ENCODE data around the gene GCK.

Gene GCK

DNA sequence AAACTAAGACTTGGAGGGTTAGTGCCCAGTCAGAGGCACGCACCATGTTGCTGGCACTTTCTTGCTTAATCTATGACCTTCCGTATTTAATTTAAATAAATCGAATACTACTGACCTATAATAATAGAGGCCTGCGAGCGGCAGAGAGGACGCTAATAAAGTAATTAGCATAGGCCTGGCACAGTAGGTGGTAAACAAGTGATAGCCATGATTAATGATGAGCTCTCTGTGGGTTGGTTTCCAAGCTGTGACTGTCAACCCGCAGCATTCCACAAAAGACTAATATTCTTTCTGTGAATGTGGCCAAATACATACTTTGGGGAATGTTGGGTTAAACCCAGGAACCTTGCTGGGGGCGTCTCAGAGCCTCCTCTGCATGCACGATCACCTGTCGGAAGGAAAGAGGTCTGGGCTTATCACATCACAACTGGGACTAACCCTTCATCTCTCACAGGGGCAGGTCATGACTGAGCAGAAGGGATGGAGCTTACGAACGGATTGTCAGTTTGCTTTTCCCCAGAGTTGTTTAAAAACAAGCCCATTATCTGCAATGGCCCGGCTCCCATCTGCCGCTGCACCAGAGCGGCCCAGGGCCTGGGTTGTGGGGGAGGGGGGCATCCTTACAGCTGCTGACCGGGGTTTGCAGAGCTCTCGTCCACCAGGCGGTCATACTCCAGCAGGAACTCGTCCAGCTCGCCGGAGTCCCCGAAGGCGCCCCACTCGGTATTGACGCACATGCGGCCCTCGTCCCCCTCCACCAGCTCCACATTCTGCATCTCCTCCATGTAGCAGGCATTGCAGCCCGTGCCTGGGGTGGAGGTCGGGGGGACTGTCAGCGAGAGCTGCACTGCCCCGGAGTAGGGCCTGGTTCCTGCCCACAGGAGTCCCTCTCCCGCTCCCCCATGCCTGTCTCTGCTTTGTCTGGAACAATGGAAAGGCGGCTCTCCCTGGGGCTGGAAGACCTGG is 41.9 kb downstream of the GCK start:
- no peaks in the 10 kb centered on the region for H3K79me1 ChIP-seq (ENCODE audit: low read depth, low read length)
- peaks cover 7 to 88% (median 26%) of the 10 kb centered on the region in 3 experiments for H3K27me3 ChIP-seq (ENCODE audit: control insufficient read depth in 3 of 3, insufficient read depth in 3 of 3, low read depth in 1 of 3, low read length in 3 of 3)
- no peak overlapping the region for H2BK120ac ChIP-seq (ENCODE audit: low read depth, low read length)
- no peaks in the 10 kb centered on the region for H3K36me3 ChIP-seq (replicated peaks in 1 of 2; ENCODE audit: control insufficient read depth in 2 of 2, insufficient read depth in 2 of 2, low read length in 2 of 2)
- H3K27ac ChIP-seq (replicated peaks; ENCODE audit: low read length): no peak overlapping the region
- no peak overlapping the region for H2BK15ac ChIP-seq (ENCODE audit: low read length)
- H3K4ac ChIP-seq (ENCODE audit: low read length): no peak overlapping the region
- H4K8ac ChIP-seq (ENCODE audit: low read depth, low read length): no peak overlapping the region
- peaks cover 6 to 7% of the 10 kb centered on the region in 2 donors for H3K9me3 ChIP-seq (replicated peaks in 1 of 2; ENCODE audit: control insufficient read depth in 2 of 2, insufficient read depth in 1 of 2, low read depth in 1 of 2, low read length in 2 of 2)
- H2AFZ ChIP-seq (ENCODE audit: low read length): peak overlapping the region; percentile 37
- H4K91ac ChIP-seq (ENCODE audit: low read depth, low read length, poor library complexity): no peak overlapping the region
- H3K23ac ChIP-seq (ENCODE audit: low read depth, low read length, poor library complexity): peak overlapping the region; percentile 6
- H2AK5ac ChIP-seq (ENCODE audit: low read depth, low read length): no peak overlapping the region
- H3K4me2 ChIP-seq (ENCODE audit: insufficient read depth, low read length, poor library complexity, severe bottlenecking): no peak overlapping the region
- H3K9ac ChIP-seq (ENCODE audit: low read depth, low read length, poor library complexity): no peak overlapping the region
- H3K4me3 ChIP-seq (ENCODE audit: low read length in 2 of 2): no peak overlapping the region
- H2BK12ac ChIP-seq (ENCODE audit: low read length): no peak overlapping the region
- H2BK5ac ChIP-seq (ENCODE audit: low read length): no peak overlapping the region
- no CpG with 5 or more reads among the region's 33 CpGs for WGBS, 2 donors (ENCODE audit: extremely low coverage in 2 of 2, insufficient read length in 2 of 2, insufficient replicate concordance in 1 of 2)
- no peak overlapping the region for H3K14ac ChIP-seq (ENCODE audit: low read length)
- peaks cover 5 to 16% of the 10 kb centered on the region in 2 donors for H3K4me1 ChIP-seq (ENCODE audit: control insufficient read depth in 2 of 2, insufficient read depth in 1 of 2, low read depth in 1 of 2, low read length in 2 of 2)
- no peak for DNase-seq (ENCODE audit: low spot score)
- peak overlapping the region; percentile 76 for H3K18ac ChIP-seq (ENCODE audit: low read length)

DNA sequence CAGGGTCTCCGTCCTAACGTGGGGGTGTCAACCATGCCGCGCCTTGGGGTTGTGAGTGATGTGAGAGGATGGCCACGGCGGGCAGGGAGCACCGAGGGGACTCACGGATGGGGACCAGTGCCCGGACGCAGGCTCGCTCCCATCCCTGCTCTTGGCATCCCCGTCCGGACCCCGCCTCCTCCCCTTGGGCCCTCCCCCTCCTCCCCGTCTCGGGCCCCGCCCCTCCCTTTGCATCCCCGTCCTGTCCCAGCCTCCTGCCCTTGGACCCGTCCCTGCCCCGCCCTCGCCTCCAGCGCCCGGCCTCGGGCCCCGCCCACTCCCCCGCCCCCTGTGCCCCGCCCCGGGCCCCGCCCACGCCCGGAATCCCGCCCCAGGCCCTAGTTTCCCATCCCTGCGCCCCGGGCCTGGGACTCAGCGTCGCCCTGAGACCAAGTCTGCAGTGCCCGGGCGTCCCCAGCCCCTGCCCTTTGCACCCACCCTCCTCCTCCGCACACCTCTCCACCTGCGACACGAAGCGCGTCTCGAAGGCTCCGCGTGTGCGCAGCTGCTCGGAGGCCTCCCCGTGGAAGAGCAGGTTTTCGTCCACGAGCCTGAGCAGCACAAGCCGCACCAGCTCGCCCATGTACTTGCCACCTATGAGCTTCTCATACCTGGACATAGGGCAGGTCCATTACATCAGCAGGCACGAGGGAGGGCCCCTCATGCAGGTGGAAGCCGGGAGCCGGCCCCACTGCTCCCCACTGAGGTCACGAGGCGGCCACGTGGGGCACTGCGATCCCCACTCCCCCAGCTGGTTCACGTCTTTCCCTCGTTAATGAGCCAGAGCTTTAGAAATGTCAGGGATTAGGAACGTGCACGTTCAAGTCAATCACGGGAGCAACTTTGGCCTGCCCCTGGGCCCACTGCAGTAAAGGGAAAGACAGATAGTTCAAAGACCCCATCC is 43.0 kb downstream of the GCK start:
- H2AFZ ChIP-seq (ENCODE audit: low read length): peak overlapping the region; percentile 68
- H3K9ac ChIP-seq (ENCODE audit: low read depth, low read length, poor library complexity): peak overlapping the region; percentile 85
- no peak overlapping the region for H2BK15ac ChIP-seq (ENCODE audit: low read length)
- no peak overlapping the region for H2BK120ac ChIP-seq (ENCODE audit: low read depth, low read length)
- no peaks in the 10 kb centered on the region for H3K36me3 ChIP-seq (replicated peaks in 1 of 2; ENCODE audit: control insufficient read depth in 2 of 2, insufficient read depth in 2 of 2, low read length in 2 of 2)
- H3K9me3 ChIP-seq (replicated peaks in 1 of 2; ENCODE audit: control insufficient read depth in 2 of 2, insufficient read depth in 1 of 2, low read depth in 1 of 2, low read length in 2 of 2): peaks cover 6 to 7% of the 10 kb centered on the region in 2 donors
- H3K4me3 ChIP-seq (ENCODE audit: low read length in 2 of 2): peak overlapping the region in 1 of 2 donors; percentile 79
- WGBS, 2 donors (ENCODE audit: extremely low coverage in 2 of 2, insufficient read length in 2 of 2, insufficient replicate concordance in 1 of 2): no CpG with 5 or more reads among the region's 65 CpGs
- peaks cover 7 to 86% (median 26%) of the 10 kb centered on the region in 3 experiments for H3K27me3 ChIP-seq (ENCODE audit: control insufficient read depth in 3 of 3, insufficient read depth in 3 of 3, low read depth in 1 of 3, low read length in 3 of 3)
- H3K18ac ChIP-seq (ENCODE audit: low read length): peak overlapping the region; percentile 97
- no peak overlapping the region for H3K27ac ChIP-seq (replicated peaks; ENCODE audit: low read length)
- no peak overlapping the region for H4K91ac ChIP-seq (ENCODE audit: low read depth, low read length, poor library complexity)
- H2BK5ac ChIP-seq (ENCODE audit: low read length): no peak overlapping the region
- peak overlapping the region; percentile 99 for H3K14ac ChIP-seq (ENCODE audit: low read length)
- H3K4ac ChIP-seq (ENCODE audit: low read length): no peak overlapping the region
- H4K8ac ChIP-seq (ENCODE audit: low read depth, low read length): no peak overlapping the region
- DNase-seq (ENCODE audit: low spot score): peak; percentile 77
- H3K23ac ChIP-seq (ENCODE audit: low read depth, low read length, poor library complexity): peak overlapping the region; percentile 76
- H3K4me2 ChIP-seq (ENCODE audit: insufficient read depth, low read length, poor library complexity, severe bottlenecking): peak overlapping the region; percentile 85
- peaks cover 5 to 18% of the 10 kb centered on the region in 2 donors for H3K4me1 ChIP-seq (ENCODE audit: control insufficient read depth in 2 of 2, insufficient read depth in 1 of 2, low read depth in 1 of 2, low read length in 2 of 2)
- no peaks in the 10 kb centered on the region for H3K79me1 ChIP-seq (ENCODE audit: low read depth, low read length)
- H2BK12ac ChIP-seq (ENCODE audit: low read length): no peak overlapping the region
- peak overlapping the region; percentile 39 for H2AK5ac ChIP-seq (ENCODE audit: low read depth, low read length)

DNA sequence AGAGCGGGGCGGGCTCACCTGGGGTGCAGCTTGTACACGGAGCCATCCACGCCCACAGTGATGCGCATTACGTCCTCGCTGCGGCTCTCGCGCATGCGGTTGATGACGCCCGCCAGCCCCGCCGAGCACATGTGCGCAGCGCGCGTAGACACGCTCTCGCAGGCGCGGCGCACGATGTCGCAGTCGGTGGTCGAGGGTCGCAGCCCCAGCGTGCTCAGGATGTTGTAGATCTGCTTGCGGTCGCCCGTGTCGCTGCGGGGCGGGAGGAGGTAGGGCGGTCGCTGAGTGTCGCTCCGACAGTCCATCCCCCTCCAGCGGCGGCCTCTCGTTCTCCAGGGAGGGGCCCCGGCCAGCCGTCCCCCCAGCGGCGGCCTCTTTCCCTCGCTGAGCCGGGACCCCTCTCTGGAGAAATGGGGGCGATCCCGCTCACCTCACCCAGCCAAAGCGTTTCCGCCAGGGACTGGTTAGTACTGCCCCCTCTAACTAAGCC is 43.7 kb downstream of the GCK start:
- no CpG with 5 or more reads among the region's 53 CpGs for WGBS, 2 donors (ENCODE audit: extremely low coverage in 2 of 2, insufficient read length in 2 of 2, insufficient replicate concordance in 1 of 2)
- H3K23ac ChIP-seq (ENCODE audit: low read depth, low read length, poor library complexity): peak overlapping the region; percentile 90
- peak overlapping the region; percentile 79 for H3K9ac ChIP-seq (ENCODE audit: low read depth, low read length, poor library complexity)
- H2BK5ac ChIP-seq (ENCODE audit: low read length): no peak overlapping the region
- DNase-seq (ENCODE audit: low spot score): peak; percentile 31
- no peak overlapping the region for H3K4ac ChIP-seq (ENCODE audit: low read length)
- peaks cover 5 to 18% of the 10 kb centered on the region in 2 donors for H3K4me1 ChIP-seq (ENCODE audit: control insufficient read depth in 2 of 2, insufficient read depth in 1 of 2, low read depth in 1 of 2, low read length in 2 of 2)
- no peaks in the 10 kb centered on the region for H3K79me1 ChIP-seq (ENCODE audit: low read depth, low read length)
- H3K18ac ChIP-seq (ENCODE audit: low read length): peak overlapping the region; percentile 89
- H2BK12ac ChIP-seq (ENCODE audit: low read length): no peak overlapping the region
- peaks cover 7 to 82% (median 26%) of the 10 kb centered on the region in 3 experiments for H3K27me3 ChIP-seq (ENCODE audit: control insufficient read depth in 3 of 3, insufficient read depth in 3 of 3, low read depth in 1 of 3, low read length in 3 of 3)
- H2BK120ac ChIP-seq (ENCODE audit: low read depth, low read length): no peak overlapping the region
- H3K9me3 ChIP-seq (replicated peaks in 1 of 2; ENCODE audit: control insufficient read depth in 2 of 2, insufficient read depth in 1 of 2, low read depth in 1 of 2, low read length in 2 of 2): peaks cover 6 to 7% of the 10 kb centered on the region in 2 donors
- peak overlapping the region in 1 of 2 donors; percentile 79 for H3K4me3 ChIP-seq (ENCODE audit: low read length in 2 of 2)
- peak overlapping the region; percentile 99 for H3K14ac ChIP-seq (ENCODE audit: low read length)
- H4K91ac ChIP-seq (ENCODE audit: low read depth, low read length, poor library complexity): no peak overlapping the region
- H2AK5ac ChIP-seq (ENCODE audit: low read depth, low read length): peak overlapping the region; percentile 39
- no peaks in the 10 kb centered on the region for H3K36me3 ChIP-seq (replicated peaks in 1 of 2; ENCODE audit: control insufficient read depth in 2 of 2, insufficient read depth in 2 of 2, low read length in 2 of 2)
- no peak overlapping the region for H2BK15ac ChIP-seq (ENCODE audit: low read length)
- H3K27ac ChIP-seq (replicated peaks; ENCODE audit: low read length): no peak overlapping the region
- peak overlapping the region; percentile 85 for H3K4me2 ChIP-seq (ENCODE audit: insufficient read depth, low read length, poor library complexity, severe bottlenecking)
- no peak overlapping the region for H4K8ac ChIP-seq (ENCODE audit: low read depth, low read length)
- H2AFZ ChIP-seq (ENCODE audit: low read length): peak overlapping the region; percentile 68

Measured in neuronal stem cell (in vitro differentiated cells).